HCT116 (cell line): ENCODE measurements around the gene ARSB. TPM values are rescaled to one million over a fixed set of nuclear protein-coding genes. Genes with fewer than 3 reads are reported as not detected.

Source experiments
- ATAC-seq: fragments of 200-7000 bp; cut with Tn5 transposase; 2 replicates; pipeline ENCODE4 v1.9.1; 2020; ENCODE audit warnings: mild to moderate bottlenecking, moderate library complexity
- BruUV-seq: library from RNA; stranded (reverse); fragments of 400-500 nt; replicated peaks from 2 replicates; lab custom pipeline; 2021; lab: Mats Ljungman, UMichigan
- CTCF ChIA-PET: fragments of 300-600 bp; sonication (Branson Sonifier 250); formaldehyde crosslinking; loops from one replicate; lab custom pipeline; 2021; ENCODE audit warnings: antibody characterized with exemption; lab: Charles Lee
- POLR2A ChIA-PET: fragments of 300-600, 350-600 bp; sonication (Branson Sonifier 250); formaldehyde crosslinking; loops from one replicate; lab custom pipeline; 2021; ENCODE audit warnings: antibody characterized with exemption; lab: Charles Lee
- RAD21 ChIA-PET, 2 experiments: fragments of 300-600 bp; sonication (Branson Sonifier 250); formaldehyde crosslinking; loops; one replicate each; lab custom pipeline; 2023; ENCODE audit warnings: low total read pairs in 2 of 2; ENCODE audit not compliant: uncharacterized antibody in 2 of 2, unreplicated experiment in 2 of 2, low non-redundant PET in 1 of 2; lab: Charles Lee
- DNase-seq: peaks from one replicate; pipeline ENCODE4 v3.0.0-alpha.2; 2010; ENCODE audit warnings: low read depth, low spot score
- H2AFZ ChIP-seq: fragments of 200-600 bp; shearing (Covaris generic), sonication (generic); 2 replicates; pipeline ENCODE4 v1.6.1; 2017; ENCODE audit warnings: low read depth, mixed run types, mixed read lengths, antibody characterized with exemption, low read length; ENCODE audit not compliant: poor library complexity, severe bottlenecking
- H3K27ac ChIP-seq: 2 replicates; pipeline ENCODE4 v1.5.1; 2012; ENCODE audit warnings: low read depth, low read length
- H3K27me3 ChIP-seq: fragments of 200-600 bp; sonication (generic); 2 replicates; pipeline ENCODE4 v1.6.1; 2016; ENCODE audit warnings: mixed run types, low read length, mixed read lengths; ENCODE audit not compliant: insufficient read depth
- H3K36me3 ChIP-seq, 2 experiments: fragments of 200-500 bp in 1 of 2; fragments of 200-600 bp in 1 of 2; sonication (Bioruptor generic) in 1 of 2; sonication (generic) in 1 of 2; 2 replicates each; pipeline versions ENCODE4 v1.5.1 to v1.6.1; 2014 to 2016; ENCODE audit warnings: low read length in 2 of 2, inconsistent platforms in 1 of 2, mixed read lengths in 1 of 2, mixed run types in 1 of 2; ENCODE audit not compliant: insufficient read depth in 2 of 2, control insufficient read depth in 1 of 2
- H3K4me1 ChIP-seq, 2 experiments: fragments of 200-600 bp in 1 of 2; sonication (generic) in 1 of 2; 2 replicates each; pipeline versions ENCODE4 v1.5.1 to v1.6.1; 2012 to 2017; ENCODE audit warnings: low read length in 2 of 2, inconsistent platforms in 1 of 2, mild to moderate bottlenecking in 1 of 2, mixed read lengths in 1 of 2, mixed run types in 1 of 2, moderate library complexity in 1 of 2; ENCODE audit not compliant: insufficient read depth in 2 of 2, control insufficient read depth in 1 of 2
- H3K4me2 ChIP-seq: fragments of 200-600 bp; sonication (generic); 2 replicates; pipeline ENCODE4 v1.6.1; 2017; ENCODE audit warnings: mixed run types, low read length, mixed read lengths
- H3K4me3 ChIP-seq, 2 experiments: fragments of 200-600 bp in 1 of 2; sonication (generic) in 1 of 2; replicated peaks in 1 of 2; 2 replicates each; pipeline ENCODE4 v1.5.1; 2011 to 2016; ENCODE audit warnings: low read length in 2 of 2, control low read depth in 1 of 2, low read depth in 1 of 2, mild to moderate bottlenecking in 1 of 2, mixed read lengths in 1 of 2, mixed run types in 1 of 2
- H3K79me2 ChIP-seq: fragments of 200-600 bp; sonication (generic); 2 replicates; pipeline ENCODE4 v1.6.1; 2017; ENCODE audit warnings: mild to moderate bottlenecking, mixed run types, low read length, moderate library complexity, mixed read lengths; ENCODE audit not compliant: insufficient read depth
- H3K9ac ChIP-seq: fragments of 200-600 bp; sonication (generic); 2 replicates; pipeline ENCODE4 v1.6.1; 2016; ENCODE audit warnings: low read length, mixed read lengths
- H3K9me2 ChIP-seq: fragments of 200-600 bp; sonication (generic), shearing (Covaris generic); 2 replicates; pipeline ENCODE4 v1.6.1; 2017; ENCODE audit warnings: mixed run types, mild to moderate bottlenecking, moderate library complexity; ENCODE audit not compliant: insufficient read depth
- H3K9me3 ChIP-seq, 2 experiments: fragments of 200-500 bp in 1 of 2; fragments of 200-600 bp in 1 of 2; sonication (Bioruptor generic) in 1 of 2; sonication (generic) in 1 of 2; 2 replicates each; pipeline ENCODE4 v1.6.1; 2014 to 2017; ENCODE audit warnings: low read length in 2 of 2, mixed read lengths in 2 of 2, inconsistent platforms in 1 of 2, low read depth in 1 of 2, mild to moderate bottlenecking in 1 of 2, mixed run types in 1 of 2, moderate library complexity in 1 of 2; ENCODE audit not compliant: control insufficient read depth in 1 of 2, insufficient read depth in 1 of 2
- H4K20me1 ChIP-seq: fragments of 200-600 bp; sonication (generic), shearing (Covaris generic); 2 replicates; pipeline ENCODE4 v1.6.1; 2017; ENCODE audit warnings: mixed run types, mild to moderate bottlenecking, moderate library complexity; ENCODE audit not compliant: insufficient read depth
- ATF3 ChIP-seq: IDR thresholded peaks from 2 replicates; pipeline ENCODE4 v1.6.1; 2012
- CBX3 ChIP-seq: IDR thresholded peaks from 2 replicates; pipeline ENCODE4 v1.6.1; 2012; ENCODE audit warnings: low read depth
- CTCF ChIP-seq, 3 experiments: fragments of 200-600 bp in 1 of 3; sonication (generic) in 1 of 3; IDR thresholded peaks in 2 of 3; conservative IDR thresholded peaks in 1 of 3; 2 replicates each; pipeline ENCODE4 v1.5.1; 2012 to 2017; ENCODE audit warnings: low read depth in 2 of 3, low read length in 2 of 3, antibody characterized with exemption in 1 of 3, borderline replicate concordance in 1 of 3, control low read depth in 1 of 3, mild to moderate bottlenecking in 1 of 3, mixed read lengths in 1 of 3, mixed run types in 1 of 3, moderate library complexity in 1 of 3; ENCODE audit not compliant: insufficient read depth in 1 of 3
- EGR1 ChIP-seq: IDR thresholded peaks from 2 replicates; pipeline ENCODE4 v1.6.1; 2012; ENCODE audit warnings: low read depth
- EZH2 ChIP-seq: fragments of 200-600 bp; sonication (generic); IDR thresholded peaks from 2 replicates; pipeline ENCODE4 v1.6.1; 2017; ENCODE audit warnings: antibody characterized with exemption, mixed run types
- FOSL1 ChIP-seq: IDR thresholded peaks from 2 replicates; pipeline ENCODE4 v1.6.1; 2012; ENCODE audit warnings: low read depth
- JUND ChIP-seq: IDR thresholded peaks from 2 replicates; pipeline ENCODE4 v1.6.1; 2012
- MAX ChIP-seq: IDR thresholded peaks from 2 replicates; pipeline ENCODE4 v1.6.1; 2012
- POLR2A ChIP-seq: IDR thresholded peaks from 2 replicates; pipeline ENCODE4 v1.7.0; 2011; ENCODE audit warnings: borderline replicate concordance; ENCODE audit not compliant: insufficient read depth, insufficient read length; ENCODE audit errors: extremely low read depth
- POLR2AphosphoS5 ChIP-seq: IDR thresholded peaks from 2 replicates; pipeline ENCODE4 v1.6.1; 2011; ENCODE audit warnings: mild to moderate bottlenecking, low read depth, low read length, moderate library complexity
- SIN3A ChIP-seq: IDR thresholded peaks from 2 replicates; pipeline ENCODE4 v1.6.1; 2012; ENCODE audit warnings: low read depth
- SP1 ChIP-seq: IDR thresholded peaks from 2 replicates; pipeline ENCODE4 v1.6.1; 2012; ENCODE audit warnings: low read depth
- SRF ChIP-seq: IDR thresholded peaks from 2 replicates; pipeline ENCODE4 v1.6.1; 2012; ENCODE audit warnings: low read depth
- TCF7L2 ChIP-seq: IDR thresholded peaks from 2 replicates; pipeline ENCODE4 v1.7.0; 2011; ENCODE audit warnings: borderline replicate concordance, inconsistent platforms; ENCODE audit not compliant: insufficient read depth, insufficient read length; ENCODE audit errors: extremely low read depth
- YY1 ChIP-seq: IDR thresholded peaks from 2 replicates; pipeline ENCODE4 v1.6.1; 2011; ENCODE audit warnings: low read length, low read depth, moderate library complexity, mild to moderate bottlenecking; ENCODE audit not compliant: insufficient replicate concordance; ENCODE audit errors: extremely low read depth
- ZBTB33 ChIP-seq: IDR thresholded peaks from 2 replicates; pipeline ENCODE4 v1.6.1; 2011; ENCODE audit warnings: mild to moderate bottlenecking, low read length, moderate library complexity; ENCODE audit not compliant: insufficient replicate concordance; ENCODE audit errors: extremely low read depth
- ZFX ChIP-seq: fragments of 450-650 bp; IDR thresholded peaks from 2 replicates; pipeline ENCODE4 v1.6.1; 2017
- intact Hi-C: fragments of 100-400 bp; cut with micrococcal nuclease; formaldehyde crosslinking; loops from 2 replicates; pipeline ENCODE4 v1.10.0; 2022
- total RNA-seq: library from RNA; stranded (reverse); gene quantifications from one replicate; pipeline ENCODE4 v1.2.1, GENCODE V29; 2021; ENCODE audit not compliant: unreplicated experiment

ARSB gene
- total RNA-seq, 1 experiment from 2014 or later, result 4.8 TPM

GRCh38 chr5:78905084-78905938 is 79.8 kb downstream of the ARSB start:
- TF ChIP-seq CTCF (IDR thresholded peaks at IDR 0.05 in 2 of 3, conservative IDR thresholded peaks at IDR 0.05 in 1 of 3; ENCODE audit: borderline replicate concordance in 1 of 3, insufficient read depth in 1 of 3, low read depth in 2 of 3, low read length in 2 of 3), result no peak
- no peak for TF ChIP-seq ZBTB33
- no peak for TF ChIP-seq TCF7L2
- TF ChIP-seq CBX3, result no peak
- TF ChIP-seq EZH2, result no peak
- TF ChIP-seq POLR2A, result no peak
- TF ChIP-seq SIN3A, result no peak
- TF ChIP-seq SP1, result no peak
- no peak for TF ChIP-seq MAX
- no peak for TF ChIP-seq EGR1
- TF ChIP-seq ATF3, result no peak
- no peak for TF ChIP-seq SRF
- TF ChIP-seq JUND, result no peak
- no peak for TF ChIP-seq POLR2AphosphoS5
- no peak for TF ChIP-seq YY1
- TF ChIP-seq FOSL1, result no peak
- TF ChIP-seq ZFX, result no peak
- Histone ChIP-seq H3K9ac (no peak overlapping the region), H3K9me3 (no peaks in the 10 kb centered on the region), H2AFZ (no peak overlapping the region), H3K27me3 (no peaks in the 10 kb centered on the region), H3K27ac (no peak overlapping the region), H4K20me1 (no peaks in the 10 kb centered on the region), H3K9me2 (no peaks in the 10 kb centered on the region), H3K4me3 (no peak overlapping the region), H3K36me3 (no peaks in the 10 kb centered on the region), H3K79me2 (no peaks in the 10 kb centered on the region), H3K4me2 (no peak overlapping the region), H3K4me1 (no peaks in the 10 kb centered on the region)
- intact Hi-C loops, result loop anchor here (10.0 kb wide), 1 partner anchor 559 kb away; no protein-coding TSS in a partner anchor
- ChIA-PET POLR2A (no interaction called here), RAD21 (no interaction called here), CTCF (no interaction called here)
- no peak for DNase-seq
- no peak for ATAC-seq
- BruUV-seq, result no TSS peak
